GM20431 (cell line): ENCODE measurements around the gene ASMT.
"Not testable (repeated sequence)": the region's sequence is repeated elsewhere in the genome, so short reads cannot be mapped to it uniquely, and the experiment has no call there.

Experiments
- in situ Hi-C: fragments of 300-500 bp; cut with MseI, MboI; formaldehyde crosslinking; loops from one replicate; pipeline ENCODE4 v1.15.0; 2020; ENCODE audit warnings: low sequenced_read_pairs; ENCODE audit not compliant: unreplicated experiment

The ASMT gene

DNA sequence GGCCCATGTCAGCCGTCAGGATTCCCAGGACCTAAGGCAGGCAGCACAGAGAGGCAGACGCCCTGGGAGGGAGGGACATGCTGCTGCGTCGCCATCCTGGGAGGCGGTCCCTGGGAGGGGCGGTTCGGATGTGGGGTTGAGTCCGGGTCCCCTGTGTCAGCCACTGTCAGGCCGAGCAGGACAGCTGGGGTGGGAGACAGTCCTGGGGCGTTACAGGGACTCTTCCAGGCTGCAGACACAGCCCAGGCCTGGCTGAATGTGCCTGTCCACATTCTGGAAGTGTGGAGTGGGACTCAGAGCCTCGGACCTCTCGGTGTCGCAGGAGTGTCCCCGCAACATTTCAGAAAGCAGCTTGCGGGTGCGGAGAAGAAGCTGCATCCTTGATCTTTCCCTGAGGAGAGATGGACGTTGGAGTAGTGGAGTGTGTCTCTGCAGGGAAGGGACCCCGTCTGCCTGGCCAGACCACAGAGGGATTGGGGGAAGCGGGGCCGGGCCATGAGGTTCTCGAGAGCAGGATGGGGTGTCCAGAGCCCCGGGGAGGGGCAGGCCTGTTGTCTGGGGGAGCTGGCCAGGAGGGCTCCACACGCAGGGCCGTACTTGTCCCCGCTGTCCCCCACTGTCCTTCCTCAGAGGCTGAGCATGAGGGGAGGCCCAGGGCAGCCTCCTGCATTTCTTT, 17.4 kb upstream of the ASMT start:
- in situ Hi-C loops: no loop called here

DNA sequence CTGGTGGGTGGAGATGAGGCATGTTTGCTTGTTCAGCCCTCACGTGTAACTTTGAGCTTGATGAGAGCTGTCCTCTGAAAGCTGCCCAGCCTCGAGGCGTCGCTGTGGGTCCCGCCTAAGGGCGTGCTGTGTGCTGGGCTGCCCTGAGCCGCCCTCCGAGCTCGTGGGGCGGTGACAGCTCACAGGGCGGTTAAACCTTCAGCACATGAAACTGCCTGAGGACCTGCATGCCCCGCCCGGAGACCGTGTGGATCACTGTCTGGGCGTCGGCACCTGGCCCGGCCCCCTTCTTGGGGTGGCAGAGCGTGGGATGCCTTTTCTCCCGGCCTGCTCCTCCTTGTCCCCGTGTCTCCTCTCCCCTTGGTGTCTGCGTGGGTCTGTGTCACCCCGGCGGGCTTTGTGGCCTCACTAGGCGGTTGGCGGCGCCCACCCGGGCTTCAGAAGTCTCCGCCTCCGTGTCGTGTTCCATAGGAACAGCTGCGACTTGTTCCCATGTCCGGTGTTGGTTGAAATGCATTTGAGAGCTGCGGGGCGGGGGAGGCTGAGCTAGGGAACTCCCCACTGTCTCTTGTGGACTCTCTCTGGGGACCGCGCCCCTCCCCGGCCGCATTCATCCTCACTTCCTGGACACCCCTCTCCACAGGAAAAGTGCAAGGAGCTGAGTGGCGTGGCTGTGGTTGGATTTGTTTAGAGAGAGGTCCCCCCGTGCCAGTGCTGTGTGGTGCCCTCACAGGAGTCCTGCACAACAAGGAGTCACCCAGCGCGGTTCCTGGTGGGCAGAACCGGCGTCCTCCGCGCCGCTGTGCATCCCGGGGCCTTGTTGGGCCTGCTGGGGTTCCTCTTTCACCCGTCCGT, 16.6 kb upstream of the ASMT start:
- in situ Hi-C loops: no loop called here

DNA sequence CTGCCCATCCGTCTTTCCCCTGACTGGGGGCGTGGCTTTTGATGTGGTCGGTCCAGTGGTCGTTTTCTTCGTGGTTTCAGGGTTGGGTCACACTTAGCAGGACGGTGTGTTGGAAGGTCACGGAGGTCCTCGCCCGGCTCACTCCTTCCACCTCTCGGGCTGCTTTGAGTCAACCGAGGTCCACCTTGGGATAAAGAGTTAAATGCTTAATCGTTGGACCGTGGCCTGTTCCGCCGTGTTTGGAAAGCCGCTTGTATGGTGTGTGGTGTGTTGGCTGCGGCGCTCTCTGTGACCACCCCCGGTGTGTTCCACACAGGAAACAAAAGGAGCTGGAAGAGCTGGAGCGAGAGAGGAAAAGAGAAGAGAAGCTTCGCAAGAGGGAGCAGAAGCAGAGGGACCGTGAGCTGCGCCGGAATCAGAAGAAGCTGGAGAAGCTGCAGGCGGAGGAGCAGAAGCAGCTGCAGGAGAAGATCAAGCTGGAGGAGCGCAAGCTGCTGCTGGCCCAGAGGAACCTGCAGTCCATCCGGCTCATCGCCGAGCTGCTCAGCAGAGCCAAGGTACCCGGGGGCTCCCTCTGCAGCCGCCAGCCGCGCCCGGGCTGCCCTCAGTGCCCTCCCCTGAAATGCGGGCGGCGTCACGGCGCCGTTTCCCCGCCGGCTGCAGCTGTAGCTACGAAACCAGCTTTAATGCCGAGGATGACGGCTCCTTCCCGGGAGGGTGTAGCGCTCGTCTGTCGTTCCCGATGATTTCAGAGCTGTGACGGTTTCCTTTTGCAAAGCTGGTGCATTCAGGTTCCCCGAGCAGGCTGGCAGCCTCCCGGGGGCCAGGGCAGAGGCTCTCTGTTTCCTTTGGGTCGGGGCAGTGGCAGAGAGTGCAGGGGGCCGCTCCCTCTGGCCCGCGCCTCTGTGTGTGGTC, 15.7 kb upstream of the ASMT start:
- in situ Hi-C loops: no loop called here

DNA sequence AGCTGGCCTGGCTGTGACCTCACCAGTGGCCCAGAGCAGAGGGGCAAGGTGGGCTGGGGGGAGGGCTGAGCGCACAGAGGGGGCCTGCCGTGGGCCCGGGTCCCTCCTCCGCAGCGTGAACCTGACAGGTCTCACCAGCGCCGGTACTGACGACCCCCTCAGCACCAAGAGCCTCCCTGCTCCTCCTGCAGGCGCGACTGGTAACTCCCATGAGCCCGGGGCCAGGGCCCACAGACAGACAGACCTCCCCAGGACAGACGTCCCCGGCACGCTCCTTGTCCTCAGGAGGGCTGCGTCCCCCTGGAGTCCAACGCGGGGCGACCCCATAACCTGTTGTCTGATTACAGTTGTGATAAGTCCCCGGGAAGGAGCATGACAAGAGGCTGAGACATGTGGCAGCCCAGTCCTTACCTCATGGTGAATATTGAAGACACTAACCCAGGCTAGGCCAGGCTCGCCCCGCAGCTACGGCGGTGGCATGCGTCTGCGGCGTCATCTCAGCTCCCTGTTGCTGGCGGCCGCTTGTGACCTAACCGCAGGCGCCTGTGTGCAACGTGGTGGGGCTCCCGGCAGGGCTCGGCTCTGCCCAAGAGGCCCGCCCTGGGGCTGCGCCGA, 15.0 kb upstream of the ASMT start:
- in situ Hi-C loops: no loop called here

DNA sequence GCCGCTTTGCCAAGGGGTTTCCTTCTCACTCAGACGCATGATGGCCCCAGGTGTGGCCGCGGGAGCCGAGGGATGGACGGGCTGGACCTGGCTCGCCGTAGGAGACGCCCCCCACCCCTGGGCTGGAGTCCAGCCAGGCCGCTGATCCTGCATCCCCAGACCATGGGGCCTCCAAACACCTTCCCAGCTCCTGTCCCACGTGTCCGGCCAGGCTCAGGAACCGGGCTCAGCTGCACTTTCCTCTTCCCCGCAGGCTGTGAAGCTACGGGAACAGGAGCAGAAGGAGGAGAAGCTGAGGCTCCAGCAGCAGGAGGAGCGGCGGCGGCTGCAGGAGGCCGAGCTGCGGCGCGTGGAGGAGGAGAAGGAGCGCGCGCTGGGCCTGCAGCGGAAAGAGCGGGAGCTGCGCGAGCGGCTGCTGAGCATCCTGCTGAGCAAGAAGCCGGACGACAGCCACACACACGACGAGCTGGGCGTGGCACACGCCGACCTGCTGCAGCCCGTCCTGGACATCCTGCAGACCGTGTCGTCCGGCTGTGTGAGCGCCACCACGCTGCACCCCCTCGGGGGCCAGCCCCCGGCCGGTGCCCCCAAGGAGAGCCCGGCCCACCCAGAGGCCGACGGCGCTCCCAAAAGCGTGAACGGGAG, 14.3 kb upstream of the ASMT start:
- in situ Hi-C loops: no loop called here

DNA sequence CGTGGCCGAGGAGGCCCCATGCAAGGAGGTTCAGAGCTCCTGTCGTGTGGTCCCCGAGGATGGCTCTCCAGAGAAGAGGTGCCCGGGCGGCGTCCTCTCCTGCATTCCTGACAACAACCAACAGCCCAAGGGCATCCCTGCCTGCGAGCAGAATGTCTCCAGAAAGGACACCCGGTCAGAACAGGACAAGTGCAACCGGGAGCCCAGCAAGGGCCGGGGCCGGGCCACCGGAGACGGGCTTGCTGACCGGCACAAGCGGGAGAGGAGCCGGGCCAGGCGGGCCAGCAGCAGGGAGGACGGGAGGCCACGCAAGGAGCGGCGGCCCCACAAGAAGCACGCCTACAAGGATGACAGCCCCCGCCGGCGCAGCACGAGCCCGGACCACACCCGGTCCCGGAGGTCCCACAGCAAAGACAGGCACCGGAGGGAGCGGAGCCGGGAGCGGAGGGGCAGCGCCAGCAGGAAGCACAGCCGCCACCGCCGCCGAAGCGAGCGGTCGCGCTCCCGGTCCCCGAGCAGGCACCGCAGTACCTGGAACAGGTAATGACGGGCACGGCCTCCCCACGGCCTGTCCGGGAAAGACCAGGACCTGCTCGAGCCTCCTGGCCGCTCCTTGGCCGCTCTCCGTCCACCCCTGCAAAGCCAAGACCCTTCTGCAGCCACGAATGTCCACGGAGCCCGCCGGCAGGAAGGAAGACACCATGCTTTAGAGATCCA, 13.7 kb upstream of the ASMT start:
- in situ Hi-C loops: no loop called here

DNA sequence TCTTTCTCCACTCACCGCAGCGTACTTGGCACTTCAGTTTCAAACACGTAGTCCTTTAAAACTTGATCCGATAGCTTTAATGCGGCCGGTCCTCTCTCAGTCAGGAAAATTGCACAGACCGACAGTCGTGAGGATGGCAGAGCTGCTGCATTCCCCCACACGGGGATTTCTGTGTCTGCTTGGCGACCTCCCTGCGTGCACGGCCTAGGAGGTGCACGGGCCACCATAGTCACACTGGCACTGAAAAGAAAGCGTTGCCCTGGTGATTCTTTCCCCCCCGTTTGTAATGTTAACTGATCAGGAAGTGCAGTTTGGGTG, 13.1 kb upstream of the ASMT start:
- in situ Hi-C loops: no loop called here

DNA sequence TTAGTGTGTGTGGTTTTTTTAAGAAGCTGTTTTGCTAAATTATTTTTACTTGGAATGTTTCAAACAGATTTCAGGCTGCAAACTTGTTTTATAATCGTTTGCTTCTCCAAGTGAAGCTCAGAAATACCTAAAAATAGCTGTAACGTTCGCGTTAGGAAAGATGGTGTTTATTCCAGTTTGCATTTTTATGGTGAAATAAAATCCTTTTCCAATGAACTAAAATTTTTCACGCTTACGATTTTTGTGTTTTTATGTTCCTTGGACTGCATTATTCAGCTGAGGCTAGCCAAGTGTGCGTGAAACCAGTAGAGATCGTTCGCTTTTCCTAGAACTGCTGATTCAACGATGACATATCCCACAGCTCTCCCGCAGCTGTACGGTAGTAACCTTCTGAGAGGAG, 12.6 kb upstream of the ASMT start:
- in situ Hi-C loops: no loop called here

DNA sequence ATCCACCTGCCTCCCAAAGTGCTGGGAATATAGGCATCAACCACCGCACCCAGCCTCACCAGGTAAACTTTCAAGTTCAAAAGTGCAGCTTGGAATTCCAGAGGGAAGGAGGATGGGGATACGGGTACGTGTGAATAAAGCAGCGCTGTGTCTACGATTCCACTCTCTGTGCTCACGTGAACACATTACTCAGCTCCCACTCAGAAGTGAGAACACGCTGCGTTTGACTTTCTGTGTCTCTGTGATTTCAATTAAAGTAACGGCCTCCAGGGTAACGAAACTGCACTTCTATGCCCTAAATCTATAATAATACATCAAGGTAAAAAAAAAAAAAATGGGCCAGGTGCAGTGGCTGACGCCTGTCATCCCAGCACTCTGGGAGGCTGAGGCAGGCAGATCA, 8.4 kb upstream of the ASMT start:
- in situ Hi-C loops: no loop called here

DNA sequence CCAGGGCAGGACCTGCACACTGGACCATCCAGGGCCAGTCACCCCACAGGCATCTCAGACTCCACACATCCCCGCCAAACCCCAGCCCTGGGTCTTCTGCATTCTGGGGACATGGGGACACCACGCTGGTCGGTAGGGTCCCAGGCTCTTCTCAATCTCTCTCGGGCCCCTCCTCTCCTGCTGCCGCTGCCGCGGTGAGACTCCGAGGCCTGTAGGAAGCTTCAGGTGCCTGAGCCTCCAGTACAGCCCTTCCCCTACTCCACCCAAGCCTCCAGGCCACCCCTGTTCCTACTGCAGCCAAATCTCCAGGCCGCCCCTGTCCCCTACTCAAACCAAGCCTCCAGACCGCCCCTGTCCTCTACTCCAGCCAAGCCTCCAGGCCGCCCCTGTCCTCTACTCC, 5.5 kb upstream of the ASMT start:
- in situ Hi-C loops: no loop called here

DNA sequence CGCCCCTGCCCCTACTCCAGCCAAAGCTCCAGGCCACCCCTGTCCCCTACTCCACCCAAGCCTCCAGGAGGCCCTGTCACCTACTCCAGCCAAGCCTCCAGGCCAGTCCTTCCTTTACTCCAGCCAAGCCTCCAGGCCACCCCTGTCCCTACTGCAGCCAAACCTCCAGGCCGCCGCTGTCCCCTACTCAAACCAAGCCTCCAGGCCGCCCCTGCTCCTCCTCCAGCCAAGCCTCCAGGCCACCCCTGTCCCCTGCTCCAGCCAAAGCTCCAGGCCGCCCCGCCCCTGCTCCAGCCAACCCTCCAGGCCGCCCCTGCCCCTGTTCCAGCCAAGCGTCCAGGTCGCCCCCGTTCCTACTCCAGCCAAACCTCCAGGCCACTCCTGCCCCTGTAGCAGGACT, 5.1 kb upstream of the ASMT start:
- in situ Hi-C loops: no loop called here

DNA sequence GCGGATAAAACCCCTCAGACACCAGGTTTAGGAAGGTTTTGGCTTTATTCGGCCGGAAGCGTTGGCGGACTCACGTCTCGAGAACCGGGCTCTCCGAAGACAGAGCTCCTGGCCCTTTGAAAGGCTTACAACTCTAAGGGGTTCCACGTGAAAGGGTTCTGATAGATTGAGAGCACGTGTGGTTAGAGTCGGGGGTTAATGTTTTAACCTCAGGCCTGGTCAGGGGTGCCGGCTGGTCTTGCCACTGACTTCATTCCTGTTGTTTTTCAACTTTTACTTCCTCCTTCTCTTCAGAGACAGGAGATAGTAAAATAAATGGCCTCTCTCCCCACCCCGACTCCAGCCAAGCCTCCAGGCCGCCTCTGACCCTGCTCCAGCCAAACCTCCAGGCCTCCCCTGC, 4.7 kb upstream of the ASMT start:
- in situ Hi-C loops: no loop called here

DNA sequence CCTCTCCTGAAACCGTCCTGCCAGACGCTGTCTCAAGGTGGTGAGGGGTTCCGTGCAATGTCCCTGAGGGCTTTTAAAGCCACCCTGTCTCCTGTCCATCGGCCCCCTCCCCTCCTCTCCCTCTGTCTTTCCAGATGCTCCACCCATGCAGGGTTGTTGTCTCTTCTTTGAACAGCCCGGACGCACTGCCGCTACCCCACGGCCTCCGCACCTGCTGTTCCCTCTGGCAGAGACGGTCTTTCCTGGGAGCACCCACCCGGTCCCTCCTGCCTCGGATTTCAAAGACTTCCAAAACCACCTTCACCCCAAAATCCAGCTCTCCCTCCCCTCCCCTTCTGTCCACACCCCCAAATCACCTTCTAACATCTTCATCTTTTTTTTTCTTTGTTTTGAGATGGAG, 4.1 kb upstream of the ASMT start:
- in situ Hi-C loops: no loop called here

DNA sequence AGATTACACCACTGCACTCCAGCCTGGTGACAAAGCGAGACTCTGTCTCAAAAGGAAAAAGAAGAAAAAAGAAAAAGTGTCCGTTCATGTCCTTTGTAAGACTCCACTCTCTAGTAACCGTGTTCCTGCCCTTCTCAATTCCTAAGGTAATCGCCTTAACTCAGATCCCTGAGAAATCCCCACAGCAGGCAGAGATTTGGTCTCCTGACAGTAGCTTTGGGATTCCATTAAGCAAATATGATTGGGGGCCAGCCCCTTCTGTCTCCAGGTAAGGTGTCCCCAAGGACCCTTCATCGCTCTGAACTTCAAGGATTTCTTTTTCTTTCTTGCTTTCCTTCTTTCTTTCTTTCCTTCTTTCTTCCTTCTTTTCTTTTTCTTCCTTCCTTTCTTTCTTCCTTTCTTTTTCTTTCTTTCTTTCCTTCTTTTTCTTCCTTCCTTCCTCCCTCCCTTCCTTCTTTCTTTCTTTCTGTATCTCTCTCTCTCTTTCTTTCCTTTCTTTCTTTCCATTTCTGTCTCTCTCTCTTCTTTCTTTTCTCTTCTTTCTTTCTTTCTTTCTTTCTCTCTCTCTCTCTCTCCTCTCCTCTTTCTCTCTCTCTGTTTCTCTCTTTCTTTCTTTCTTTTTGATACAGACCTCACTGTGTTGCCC, 2.1 kb upstream of the ASMT start:
- in situ Hi-C loops: no loop called here

DNA sequence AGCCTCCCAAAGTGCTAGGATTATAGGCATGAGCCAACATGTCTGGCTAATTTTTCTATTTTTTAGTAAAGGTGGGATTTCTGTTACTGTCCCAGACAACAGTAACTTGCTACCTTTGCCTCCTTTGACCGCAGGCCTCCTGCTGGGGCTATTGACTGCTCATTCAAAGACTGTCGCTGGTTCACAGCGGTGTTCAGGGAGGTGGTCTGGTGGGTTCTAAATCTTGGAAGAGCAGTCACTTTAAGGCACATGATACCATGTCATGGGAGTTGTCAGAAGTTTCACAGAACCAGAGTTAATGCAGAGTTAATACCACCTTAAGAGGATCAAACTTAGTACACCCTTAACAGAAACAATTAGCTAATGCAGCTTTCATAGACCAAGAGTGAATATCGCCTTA, 3.8 kb downstream of the ASMT start:
- in situ Hi-C loops: no loop called here

DNA sequence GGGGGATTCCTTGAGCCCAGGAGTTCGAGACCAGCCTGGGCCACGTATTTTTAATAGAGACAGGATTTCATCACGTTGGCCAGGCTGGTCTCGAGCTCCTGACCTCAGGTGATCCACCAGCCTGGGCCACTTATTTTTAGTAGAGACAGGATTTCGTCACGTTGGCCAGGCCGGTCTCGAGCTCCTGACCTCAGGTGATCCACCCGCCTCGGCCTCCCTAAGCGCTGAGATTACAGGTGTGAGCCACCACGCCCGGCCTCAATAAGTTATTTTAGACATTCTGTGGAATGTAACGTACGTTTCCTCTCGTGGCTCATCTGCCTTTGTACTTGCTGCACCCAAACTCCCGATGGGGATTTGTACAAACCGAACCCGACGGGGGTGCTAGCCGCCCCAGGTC, 8.8 kb downstream of the ASMT start:
- in situ Hi-C loops: no loop called here

DNA sequence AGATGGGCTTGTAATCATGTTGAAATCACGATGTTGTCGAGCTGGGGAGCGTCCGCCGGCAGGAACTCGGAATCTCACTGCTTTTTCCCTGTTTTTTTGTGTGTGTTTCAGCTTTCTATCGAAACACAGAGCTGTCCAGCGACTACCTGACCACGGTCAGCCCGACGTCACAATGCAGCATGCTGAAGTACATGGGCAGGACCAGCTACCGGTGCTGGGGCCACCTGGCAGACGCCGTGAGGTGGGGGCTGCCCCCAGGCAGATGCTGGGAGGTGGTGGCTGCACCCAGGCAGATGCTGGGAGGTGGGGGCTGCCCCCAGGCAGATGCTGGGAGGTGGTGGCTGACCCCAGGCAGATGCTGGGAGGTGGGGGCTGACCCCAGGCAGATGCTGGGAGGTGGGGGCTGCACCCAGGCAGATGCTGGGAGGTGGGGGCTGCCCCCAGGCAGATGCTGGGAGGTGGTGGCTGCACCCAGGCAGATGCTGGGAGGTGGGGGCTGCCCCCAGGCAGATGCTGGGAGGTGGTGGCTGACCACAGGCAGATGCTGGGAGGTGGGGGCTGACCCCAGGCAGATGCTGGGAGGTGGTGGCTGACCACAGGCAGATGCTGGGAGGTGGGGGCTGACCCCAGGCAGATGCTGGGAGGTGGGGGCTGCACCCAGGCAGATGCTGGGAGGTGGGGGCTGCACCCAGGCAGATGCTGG, 9.4 kb downstream of the ASMT start:
- in situ Hi-C loops: not testable (repeated sequence)

DNA sequence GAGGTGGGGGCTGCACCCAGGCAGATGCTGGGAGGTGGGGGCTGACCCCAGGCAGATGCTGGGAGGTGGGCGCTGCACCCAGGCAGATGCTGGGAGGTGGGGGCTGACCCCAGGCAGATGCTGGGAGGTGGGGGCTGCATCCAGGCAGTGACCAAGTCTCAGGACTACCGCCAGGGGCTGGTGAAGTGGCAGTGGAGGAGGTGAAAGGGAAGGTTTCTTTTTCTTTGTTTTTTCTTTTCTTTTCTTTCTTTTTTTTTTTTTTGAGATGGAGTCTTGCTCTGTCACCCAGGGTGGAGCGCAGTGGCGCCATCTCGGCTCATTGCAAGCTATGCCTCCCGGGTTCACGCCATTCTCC, 10.0 kb downstream of the ASMT start:
- in situ Hi-C loops: not testable (repeated sequence)
